ENCODE measurements around the gene PRKRA.

PRKRA gene

DNA sequence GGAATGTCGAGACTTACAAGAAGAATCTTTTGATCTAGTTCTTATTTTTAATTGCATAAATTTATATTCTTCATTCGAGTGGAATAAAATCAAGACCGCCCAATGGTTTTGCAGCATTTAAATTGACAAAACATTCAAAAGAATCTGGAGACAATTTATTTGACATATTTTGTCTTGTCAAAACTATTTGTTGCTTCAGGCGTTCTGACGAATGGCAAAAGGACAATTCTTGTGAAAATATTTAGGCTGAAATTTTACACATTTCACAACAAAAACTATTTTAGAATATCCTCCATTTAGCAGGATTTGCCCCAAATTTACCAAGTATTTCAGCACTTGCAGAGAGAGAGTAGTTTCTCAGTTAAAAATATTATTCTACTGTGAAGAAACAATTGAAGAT, 41.7 kb downstream of the PRKRA start:
- no peak overlapping the region for H3K4me3 ChIP-seq (ENCODE audit: low read depth, low read length)
- no peak for DNase-seq (ENCODE audit: low read depth)
- TF ChIP-seq, protein P1, sequence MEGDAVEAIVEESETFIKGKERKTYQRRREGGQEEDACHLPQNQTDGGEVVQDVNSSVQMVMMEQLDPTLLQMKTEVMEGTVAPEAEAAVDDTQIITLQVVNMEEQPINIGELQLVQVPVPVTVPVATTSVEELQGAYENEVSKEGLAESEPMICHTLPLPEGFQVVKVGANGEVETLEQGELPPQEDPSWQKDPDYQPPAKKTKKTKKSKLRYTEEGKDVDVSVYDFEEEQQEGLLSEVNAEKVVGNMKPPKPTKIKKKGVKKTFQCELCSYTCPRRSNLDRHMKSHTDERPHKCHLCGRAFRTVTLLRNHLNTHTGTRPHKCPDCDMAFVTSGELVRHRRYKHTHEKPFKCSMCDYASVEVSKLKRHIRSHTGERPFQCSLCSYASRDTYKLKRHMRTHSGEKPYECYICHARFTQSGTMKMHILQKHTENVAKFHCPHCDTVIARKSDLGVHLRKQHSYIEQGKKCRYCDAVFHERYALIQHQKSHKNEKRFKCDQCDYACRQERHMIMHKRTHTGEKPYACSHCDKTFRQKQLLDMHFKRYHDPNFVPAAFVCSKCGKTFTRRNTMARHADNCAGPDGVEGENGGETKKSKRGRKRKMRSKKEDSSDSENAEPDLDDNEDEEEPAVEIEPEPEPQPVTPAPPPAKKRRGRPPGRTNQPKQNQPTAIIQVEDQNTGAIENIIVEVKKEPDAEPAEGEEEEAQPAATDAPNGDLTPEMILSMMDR (IDR thresholded peaks at IDR 0.05; ENCODE audit: control insufficient read depth, extremely low read depth, insufficient read depth), result no peak

DNA sequence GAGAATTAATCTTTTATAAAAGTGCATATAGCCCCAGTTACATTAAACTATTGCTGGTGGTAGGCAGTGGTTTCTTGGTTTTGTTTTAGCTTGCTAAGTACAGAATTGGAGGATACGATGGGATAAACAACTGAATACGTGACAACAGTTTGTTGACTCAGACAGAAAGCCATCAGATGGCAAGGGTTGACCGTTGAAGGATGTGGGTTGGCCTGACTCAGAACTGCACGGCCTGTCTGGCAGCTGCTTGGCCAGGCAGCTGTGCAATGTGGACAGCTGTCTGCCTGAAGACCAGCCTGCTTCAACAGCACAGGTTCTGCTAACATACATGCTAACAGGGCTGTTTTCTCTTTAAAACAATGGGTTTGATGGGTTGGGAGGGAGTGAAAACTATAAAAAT, 46.6 kb downstream of the PRKRA start:
- DNase-seq (ENCODE audit: low read depth), result no peak
- TF ChIP-seq, protein P1 (IDR thresholded peaks at IDR 0.05; ENCODE audit: control insufficient read depth, extremely low read depth, insufficient read depth), result no peak
- H3K4me3 ChIP-seq (ENCODE audit: low read depth, low read length), result no peak overlapping the region

DNA sequence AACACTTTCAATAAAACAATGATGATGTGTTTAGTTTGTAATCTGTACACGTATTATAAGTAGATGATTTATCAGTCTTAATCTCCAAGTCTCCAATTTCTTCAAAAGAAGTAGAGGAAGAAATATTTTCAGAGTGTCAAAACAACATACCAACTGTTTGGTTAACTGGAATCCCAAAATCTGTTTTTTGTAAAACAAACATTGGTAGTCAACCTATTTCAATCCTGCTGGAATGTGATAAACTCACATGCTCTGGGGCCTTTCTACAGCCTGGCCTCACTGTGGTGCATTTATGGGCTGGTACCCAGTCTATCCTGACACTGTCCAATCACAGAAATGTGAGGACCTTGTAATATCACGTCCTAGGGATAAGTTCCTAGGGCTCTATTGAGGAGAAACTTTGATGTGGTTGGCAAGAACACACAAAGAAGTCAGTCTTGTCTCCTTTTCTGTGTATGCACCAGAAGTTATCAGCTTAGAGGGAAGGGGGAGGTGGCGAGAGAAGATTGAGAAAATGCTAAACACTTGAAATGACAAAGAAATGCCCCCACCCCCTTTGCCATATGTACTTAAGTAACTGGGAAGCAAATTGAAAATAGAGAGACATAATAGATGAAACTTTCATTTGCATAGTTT, 47.2 kb downstream of the PRKRA start:
- TF ChIP-seq, protein P1 (IDR thresholded peaks at IDR 0.05; ENCODE audit: control insufficient read depth, extremely low read depth, insufficient read depth), result no peak
- no peak for DNase-seq (ENCODE audit: low read depth)
- H3K4me3 ChIP-seq (ENCODE audit: low read depth, low read length), result no peak overlapping the region

DNA sequence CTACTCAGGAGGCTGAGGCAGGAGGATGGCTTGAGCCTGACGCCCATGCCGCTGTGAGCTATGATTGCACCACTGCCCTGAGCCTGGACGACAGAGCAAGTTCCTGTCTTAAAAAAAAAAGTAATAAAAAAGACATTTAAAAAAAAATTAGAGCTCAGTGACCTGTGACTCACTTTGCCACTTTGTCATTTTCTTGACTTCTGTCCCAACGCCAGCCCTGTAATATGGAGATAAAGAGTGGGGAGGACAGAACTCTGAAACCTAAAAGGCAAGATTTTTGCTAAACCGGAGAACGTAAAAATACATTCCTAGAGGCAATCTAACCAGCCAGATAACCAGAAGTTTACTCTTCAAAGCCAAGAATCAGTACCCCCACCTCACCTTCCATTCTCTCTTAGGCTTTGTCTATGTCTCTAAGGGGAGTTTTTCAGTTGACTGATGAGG, 49.0 kb downstream of the PRKRA start:
- DNase-seq (ENCODE audit: low read depth), result no peak
- no peak overlapping the region for H3K4me3 ChIP-seq (ENCODE audit: low read depth, low read length)
- TF ChIP-seq, protein P1 (IDR thresholded peaks at IDR 0.05; ENCODE audit: control insufficient read depth, extremely low read depth, insufficient read depth), result no peak

DNA sequence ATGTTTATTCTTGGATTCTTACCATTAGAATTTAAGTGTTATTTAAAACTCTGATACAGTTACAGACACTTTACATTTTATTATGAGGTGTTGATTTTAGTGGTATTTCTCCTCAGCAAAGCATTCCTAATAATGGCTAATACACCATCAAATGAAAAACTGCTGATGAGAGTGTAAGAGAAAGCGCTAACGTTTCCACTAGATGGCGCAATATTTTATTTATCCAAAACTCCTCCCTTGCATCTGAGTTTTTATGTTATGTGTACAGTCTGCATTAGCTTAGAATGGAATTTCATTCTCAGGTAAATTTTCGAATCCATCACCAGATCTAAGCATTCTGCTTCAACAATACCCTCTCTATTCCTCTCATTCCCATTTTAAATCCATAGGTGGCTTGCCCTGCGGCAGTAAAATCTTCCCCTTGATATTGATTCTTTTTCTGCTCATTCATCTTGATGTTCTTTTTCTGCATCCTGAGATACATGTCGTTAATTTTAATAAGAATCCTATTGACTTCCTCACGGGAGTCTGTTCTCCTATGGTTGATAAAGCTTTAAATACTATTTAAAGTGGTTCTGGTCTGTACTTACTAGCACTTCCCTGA, 53.9 kb downstream of the PRKRA start:
- TF ChIP-seq, protein P1 (IDR thresholded peaks at IDR 0.05; ENCODE audit: control insufficient read depth, extremely low read depth, insufficient read depth), result peak; percentile 52
- no peak overlapping the region for H3K4me3 ChIP-seq (ENCODE audit: low read depth, low read length)
- peak; percentile 18 for DNase-seq (ENCODE audit: low read depth)

DNA sequence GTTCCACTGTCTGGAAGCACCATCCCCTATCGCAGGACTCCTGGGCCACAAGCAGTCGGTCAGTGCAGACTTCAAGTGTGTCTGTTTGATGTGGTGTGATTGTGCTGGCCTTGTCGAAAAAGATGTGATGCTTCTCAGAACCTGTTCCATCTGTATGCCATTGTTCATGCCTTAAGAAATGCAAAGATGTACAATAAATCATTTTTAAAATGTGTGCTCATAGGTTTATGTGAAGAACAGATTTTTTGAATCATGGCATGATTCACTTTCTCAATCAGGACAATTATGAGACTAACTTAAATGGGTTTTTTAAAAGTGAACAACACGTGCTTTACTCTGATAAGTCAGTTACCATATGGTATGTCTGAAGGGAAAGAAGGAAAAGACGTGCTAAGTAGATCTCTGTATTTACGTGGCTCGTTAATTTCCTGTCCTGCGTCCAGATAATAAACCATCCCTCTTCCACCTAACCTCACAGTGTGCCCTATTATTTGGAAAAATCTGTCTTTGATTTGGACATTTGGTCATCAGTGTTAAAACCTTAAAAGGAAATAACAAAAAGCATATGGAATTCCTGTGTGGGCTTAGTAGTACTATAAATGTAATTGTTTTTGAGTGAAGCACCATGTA, 54.9 kb downstream of the PRKRA start:
- no peak for DNase-seq (ENCODE audit: low read depth)
- no peak overlapping the region for H3K4me3 ChIP-seq (ENCODE audit: low read depth, low read length)
- TF ChIP-seq, protein P1 (IDR thresholded peaks at IDR 0.05; ENCODE audit: control insufficient read depth, extremely low read depth, insufficient read depth), result no peak

All from LNCaP clone FGC (cell line).